Hair follicle dermal papilla cell (primary cell): ENCODE data around the gene GLOD4. TPM values are rescaled to one million over a fixed set of nuclear protein-coding genes. Genes with fewer than 3 reads are reported as not detected.

Experiments
- total RNA-seq: library from RNA; depleted of rRNA; stranded (reverse); fragments of >200 nt; gene quantifications from 2 replicates; pipeline ENCODE4 v1.2.3, GENCODE V29; 2012

GLOD4 gene
- 31.3 and 42.4 TPM in 2 replicates for total RNA-seq

GRCh38 chr17:781805-782731 is at the start of gene GLOD4, which contains the start of gene MRM3:
Gene GLOD4, minus strand, starts transcription at chr17:782280. Its CDS starts 25 bp downstream, at chr17:782255.
Gene MRM3, plus strand, starts transcription at chr17:782353. Its CDS starts 26 bp downstream, at chr17:782379.

GRCh38 chr17:752002-752619 is 30.0 kb downstream of the GLOD4 start, which contains the start of gene GEMIN4:
Gene GEMIN4, minus strand, starts transcription at chr17:752264. Its CDS starts 122 bp downstream, at chr17:752142.

GRCh38 chr17:732067-732901 is 49.8 kb downstream of the GLOD4 start, which contains the start of gene TLCD3A:
Gene TLCD3A, plus strand, starts transcription at chr17:732596. Its CDS starts 52 bp downstream, at chr17:732648.

Other genes starting within 250 kb of the GLOD4 start
- gene VPS53, start 67.4 kb downstream of the GLOD4 start, total RNA-seq: 31.3 and 34.7 TPM in 2 replicates
- 23.9 and 26.6 TPM in 2 replicates for gene TLCD3A, start 49.7 kb downstream of the GLOD4 start, total RNA-seq
- gene GEMIN4, start 30.0 kb downstream of the GLOD4 start, total RNA-seq: 17.8 and 20.8 TPM in 2 replicates
- gene MRM3, start 73 bp upstream of the GLOD4 start, total RNA-seq: 11.5 and 15.4 TPM in 2 replicates
- 120 and 124 TPM in 2 replicates for gene NXN, start 197.5 kb upstream of the GLOD4 start, total RNA-seq
- gene TIMM22, start 214.8 kb upstream of the GLOD4 start, total RNA-seq: 14.9 and 15.2 TPM in 2 replicates